H1 (cell line): ENCODE results near the gene SLC24A3.

ENCODE experiments used
- EZH2 ChIP-seq: fragments of 200-600 bp; sonication (generic); IDR thresholded peaks from 2 replicates; pipeline ENCODE4 v1.7.1; 2012; ENCODE audit warnings: low read depth, mild to moderate bottlenecking, moderate library complexity, low read length, inconsistent platforms; ENCODE audit not compliant: severe bottlenecking
- POLR2A ChIP-seq, 2 experiments: IDR thresholded peaks; 1 replicate in 1 of 2; 2 replicates in 1 of 2; pipeline ENCODE4 v1.6.1; 2011; ENCODE audit warnings: low read depth in 2 of 2, low read length in 2 of 2, mild to moderate bottlenecking in 2 of 2; ENCODE audit errors: control extremely low read depth in 1 of 2
- SIRT6 ChIP-seq: IDR thresholded peaks from one replicate; pipeline ENCODE4 v1.7.1; 2012; ENCODE audit warnings: low read length, inconsistent platforms
- TF ChIP-seq, protein P1 (sequence below), 3 experiments: IDR thresholded peaks; 1 replicate in 2 of 3; 2 replicates in 1 of 3; pipeline versions ENCODE4 v1.5.1 to v1.6.1; 2011; ENCODE audit warnings: low read length in 3 of 3, mild to moderate bottlenecking in 3 of 3, inconsistent platforms in 2 of 3, low read depth in 1 of 3, moderate library complexity in 1 of 3; ENCODE audit not compliant: insufficient read depth in 1 of 3; ENCODE audit errors: control extremely low read depth in 1 of 3

DNA sequence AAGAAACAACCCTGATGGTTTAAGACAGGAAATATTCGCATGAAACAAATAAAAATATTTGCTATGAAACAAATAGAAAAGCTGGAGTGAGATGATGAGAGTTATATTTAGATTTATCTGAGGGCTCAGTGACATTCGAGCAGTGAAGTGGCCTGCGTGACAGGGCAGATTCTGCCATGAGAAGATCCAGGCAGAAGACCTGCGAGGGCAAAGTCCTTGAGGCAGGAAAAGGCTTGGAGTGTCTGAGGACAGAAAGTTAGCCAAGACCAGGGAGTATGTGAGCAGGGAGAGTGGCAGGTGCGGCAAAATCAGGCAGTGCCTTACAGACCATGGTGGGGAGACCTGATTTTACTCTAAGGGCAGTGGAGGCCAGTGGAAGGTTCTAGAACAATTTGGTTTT is 478.7 kb downstream of the SLC24A3 start:
- TF ChIP-seq, protein P1, sequence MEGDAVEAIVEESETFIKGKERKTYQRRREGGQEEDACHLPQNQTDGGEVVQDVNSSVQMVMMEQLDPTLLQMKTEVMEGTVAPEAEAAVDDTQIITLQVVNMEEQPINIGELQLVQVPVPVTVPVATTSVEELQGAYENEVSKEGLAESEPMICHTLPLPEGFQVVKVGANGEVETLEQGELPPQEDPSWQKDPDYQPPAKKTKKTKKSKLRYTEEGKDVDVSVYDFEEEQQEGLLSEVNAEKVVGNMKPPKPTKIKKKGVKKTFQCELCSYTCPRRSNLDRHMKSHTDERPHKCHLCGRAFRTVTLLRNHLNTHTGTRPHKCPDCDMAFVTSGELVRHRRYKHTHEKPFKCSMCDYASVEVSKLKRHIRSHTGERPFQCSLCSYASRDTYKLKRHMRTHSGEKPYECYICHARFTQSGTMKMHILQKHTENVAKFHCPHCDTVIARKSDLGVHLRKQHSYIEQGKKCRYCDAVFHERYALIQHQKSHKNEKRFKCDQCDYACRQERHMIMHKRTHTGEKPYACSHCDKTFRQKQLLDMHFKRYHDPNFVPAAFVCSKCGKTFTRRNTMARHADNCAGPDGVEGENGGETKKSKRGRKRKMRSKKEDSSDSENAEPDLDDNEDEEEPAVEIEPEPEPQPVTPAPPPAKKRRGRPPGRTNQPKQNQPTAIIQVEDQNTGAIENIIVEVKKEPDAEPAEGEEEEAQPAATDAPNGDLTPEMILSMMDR (IDR thresholded peaks at IDR 0.05; ENCODE audit: control extremely low read depth in 1 of 3, insufficient read depth in 1 of 3, low read depth in 1 of 3, low read length in 3 of 3): no peak
- TF ChIP-seq POLR2A (IDR thresholded peaks at IDR 0.05; ENCODE audit: control extremely low read depth in 1 of 2, low read depth in 2 of 2, low read length in 2 of 2) (no peak), SIRT6 (no peak), EZH2 (no peak)
